ENCODE measurements around the gene GABRB2.
"Not testable (repeated sequence)": the region's sequence is repeated elsewhere in the genome, so short reads cannot be mapped to it uniquely, and the experiment has no call there.

Gene GABRB2

GRCh38 chr5:161507591-161507990 is 38.9 kb downstream of the GABRB2 start:
- TF ChIP-seq POU2F2 (IDR thresholded peaks at IDR 0.05; ENCODE audit: low read depth, low read length) = no peak; the same call in 1 of the 2 replicates
- TF ChIP-seq PAX5 (IDR thresholded peaks at IDR 0.05; ENCODE audit: insufficient read depth, low read length, severe bottlenecking) = no peak
- TF ChIP-seq SPI1 (IDR thresholded peaks at IDR 0.05; ENCODE audit: low read depth, low read length) = no peak
- TF ChIP-seq POLR2A (IDR thresholded peaks at IDR 0.05; ENCODE audit: low read depth, low read length) = no peak
- no peak for TF ChIP-seq POLR2AphosphoS5 (IDR thresholded peaks at IDR 0.05; ENCODE audit: low read depth, low read length)
- TF ChIP-seq TAF1 (IDR thresholded peaks at IDR 0.05; ENCODE audit: low read depth, low read length) = no peak
- FAIRE-seq = no peak
- no peak for DNase-seq (ENCODE audit: insufficient read length, low spot score)

- not testable (repeated sequence) for FAIRE-seq; DNase-seq (ENCODE audit: insufficient read length, low spot score)
Observed at GRCh38 chr5:161505160-161505559, 41.4 kb downstream of the GABRB2 start.

DNA sequence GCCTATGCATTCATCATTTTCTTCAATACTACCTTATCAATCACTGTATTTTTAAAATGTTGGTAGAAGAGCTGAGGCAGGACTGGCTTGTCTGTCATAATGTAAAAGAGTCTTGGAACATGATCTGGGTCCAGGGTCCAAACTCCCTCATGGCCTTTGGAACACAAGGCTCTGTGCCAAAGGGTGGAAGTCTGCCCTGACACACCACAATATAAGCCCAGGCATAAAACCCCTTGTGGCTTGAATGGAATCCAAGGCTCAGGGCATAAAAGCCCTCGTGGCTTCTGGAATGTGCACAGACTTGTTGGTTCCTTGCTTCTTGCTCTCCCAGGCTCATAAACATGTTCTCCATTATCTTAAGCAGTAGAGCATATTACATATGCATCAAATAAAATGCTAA is 48.0 kb downstream of the GABRB2 start:
- no peak for TF ChIP-seq SPI1 (IDR thresholded peaks at IDR 0.05; ENCODE audit: low read depth, low read length)
- TF ChIP-seq POLR2A (IDR thresholded peaks at IDR 0.05; ENCODE audit: low read depth, low read length) = no peak
- no peak for TF ChIP-seq PAX5 (IDR thresholded peaks at IDR 0.05; ENCODE audit: insufficient read depth, low read length, severe bottlenecking)
- TF ChIP-seq POLR2AphosphoS5 (IDR thresholded peaks at IDR 0.05; ENCODE audit: low read depth, low read length) = no peak
- TF ChIP-seq POU2F2 (IDR thresholded peaks at IDR 0.05; ENCODE audit: low read depth, low read length) = no peak
- TF ChIP-seq TAF1 (IDR thresholded peaks at IDR 0.05; ENCODE audit: low read depth, low read length) = no peak
- no peak for FAIRE-seq
- DNase-seq (ENCODE audit: insufficient read length, low spot score) = no peak

GRCh38 chr5:161483721-161484120 is 62.8 kb downstream of the GABRB2 start:
- DNase-seq (ENCODE audit: insufficient read length, low spot score) = no peak
- no peak for FAIRE-seq
- TF ChIP-seq POU2F2 (IDR thresholded peaks at IDR 0.05; ENCODE audit: low read depth, low read length) (no peak), POLR2A (IDR thresholded peaks at IDR 0.05; ENCODE audit: low read depth, low read length) (no peak), PAX5 (IDR thresholded peaks at IDR 0.05; ENCODE audit: insufficient read depth, low read length, severe bottlenecking) (no peak), SPI1 (IDR thresholded peaks at IDR 0.05; ENCODE audit: low read depth, low read length) (no peak), POLR2AphosphoS5 (IDR thresholded peaks at IDR 0.05; ENCODE audit: low read depth, low read length) (no peak), TAF1 (IDR thresholded peaks at IDR 0.05; ENCODE audit: low read depth, low read length) (no peak)

- TF ChIP-seq POLR2A (IDR thresholded peaks at IDR 0.05; ENCODE audit: low read depth, low read length) (no peak), PAX5 (IDR thresholded peaks at IDR 0.05; ENCODE audit: insufficient read depth, low read length, severe bottlenecking) (no peak)
- DNase-seq (ENCODE audit: insufficient read length, low spot score) (no peak), FAIRE-seq (no peak)
Observed at GRCh38 chr5:161481922-161482321, 64.6 kb downstream of the GABRB2 start.

DNA sequence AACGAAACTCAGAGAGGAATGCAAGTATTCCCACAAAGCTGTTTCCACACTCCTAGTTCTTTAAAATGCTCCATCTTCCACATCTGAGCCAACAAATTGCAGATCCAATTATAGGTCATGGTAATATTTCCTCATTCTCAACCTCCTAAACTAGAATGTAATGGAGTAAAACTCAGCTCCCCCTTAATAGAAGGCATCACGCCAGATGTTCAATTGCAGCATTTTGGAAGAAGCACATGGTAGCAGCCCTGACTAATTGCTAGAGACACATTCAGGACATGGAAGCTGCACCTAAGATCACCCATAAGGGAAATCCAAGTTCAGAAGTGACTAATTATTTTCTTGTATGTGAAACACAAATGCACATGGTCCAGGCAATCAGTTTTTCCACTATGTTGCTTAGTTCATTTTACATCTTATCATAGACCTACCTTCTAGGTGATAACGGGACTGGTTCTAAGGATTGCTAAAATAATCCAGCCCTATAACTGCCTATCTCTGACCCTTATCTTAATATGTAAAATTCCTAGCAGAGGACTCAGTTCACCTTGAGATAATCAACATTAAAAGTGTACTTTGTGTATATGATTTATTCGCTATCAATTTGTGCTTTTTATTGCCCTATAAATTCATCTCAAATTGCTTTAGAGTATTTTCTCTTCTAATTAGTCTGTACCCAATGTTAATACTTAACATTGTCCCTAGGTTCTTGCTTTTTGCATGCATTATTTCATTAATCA is 75.1 kb downstream of the GABRB2 start:
- DNase-seq (ENCODE audit: insufficient read length, low spot score) = no peak
- FAIRE-seq = no peak
- TF ChIP-seq POU2F2 (IDR thresholded peaks at IDR 0.05; ENCODE audit: low read depth, low read length) (no peak), TAF1 (IDR thresholded peaks at IDR 0.05; ENCODE audit: low read depth, low read length) (no peak), POLR2AphosphoS5 (IDR thresholded peaks at IDR 0.05; ENCODE audit: low read depth, low read length) (no peak), POLR2A (IDR thresholded peaks at IDR 0.05; ENCODE audit: low read depth, low read length) (no peak), PAX5 (IDR thresholded peaks at IDR 0.05; ENCODE audit: insufficient read depth, low read length, severe bottlenecking) (no peak), SPI1 (IDR thresholded peaks at IDR 0.05; ENCODE audit: low read depth, low read length) (no peak)

- DNase-seq (ENCODE audit: insufficient read length, low spot score) (no peak), FAIRE-seq (no peak)
- TF ChIP-seq POLR2A (IDR thresholded peaks at IDR 0.05; ENCODE audit: low read depth, low read length) (no peak), TAF1 (IDR thresholded peaks at IDR 0.05; ENCODE audit: low read depth, low read length) (no peak), POU2F2 (IDR thresholded peaks at IDR 0.05; ENCODE audit: low read depth, low read length) (no peak), SPI1 (IDR thresholded peaks at IDR 0.05; ENCODE audit: low read depth, low read length) (no peak), POLR2AphosphoS5 (IDR thresholded peaks at IDR 0.05; ENCODE audit: low read depth, low read length) (no peak), PAX5 (IDR thresholded peaks at IDR 0.05; ENCODE audit: insufficient read depth, low read length, severe bottlenecking) (no peak)
Observed at GRCh38 chr5:161467703-161468102, 78.8 kb downstream of the GABRB2 start.

GRCh38 chr5:161460741-161461140 is 85.8 kb downstream of the GABRB2 start:
- DNase-seq (ENCODE audit: insufficient read length, low spot score) = no peak
- FAIRE-seq = no peak
- TF ChIP-seq POLR2AphosphoS5 (IDR thresholded peaks at IDR 0.05; ENCODE audit: low read depth, low read length) (no peak), SPI1 (IDR thresholded peaks at IDR 0.05; ENCODE audit: low read depth, low read length) (no peak), PAX5 (IDR thresholded peaks at IDR 0.05; ENCODE audit: insufficient read depth, low read length, severe bottlenecking) (no peak), POLR2A (IDR thresholded peaks at IDR 0.05; ENCODE audit: low read depth, low read length) (no peak), TAF1 (IDR thresholded peaks at IDR 0.05; ENCODE audit: low read depth, low read length) (no peak), POU2F2 (IDR thresholded peaks at IDR 0.05; ENCODE audit: low read depth, low read length) (no peak)

DNA sequence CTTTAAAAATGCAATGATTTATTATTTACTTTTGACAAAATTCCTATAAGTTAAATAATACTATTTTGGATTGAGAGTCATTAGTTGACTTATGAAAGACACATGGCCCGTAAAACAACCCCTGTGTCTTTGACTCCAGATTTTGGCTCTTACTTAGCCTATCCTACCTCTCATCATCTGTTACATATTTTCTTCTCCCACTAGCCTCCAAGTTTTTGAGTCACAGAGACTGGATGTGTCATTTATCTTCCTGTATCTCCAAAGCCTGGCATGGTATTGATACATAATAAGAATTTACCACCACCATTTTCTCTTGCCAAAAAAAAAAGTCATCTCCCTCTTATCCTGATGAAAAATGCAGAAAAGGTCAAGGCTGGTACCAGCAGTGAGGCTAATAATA is 99.9 kb downstream of the GABRB2 start:
- DNase-seq (ENCODE audit: insufficient read length, low spot score) (no peak), FAIRE-seq (no peak)
- TF ChIP-seq TAF1 (IDR thresholded peaks at IDR 0.05; ENCODE audit: low read depth, low read length) (no peak), POU2F2 (IDR thresholded peaks at IDR 0.05; ENCODE audit: low read depth, low read length) (no peak), SPI1 (IDR thresholded peaks at IDR 0.05; ENCODE audit: low read depth, low read length) (no peak), POLR2A (IDR thresholded peaks at IDR 0.05; ENCODE audit: low read depth, low read length) (no peak), POLR2AphosphoS5 (IDR thresholded peaks at IDR 0.05; ENCODE audit: low read depth, low read length) (no peak), PAX5 (IDR thresholded peaks at IDR 0.05; ENCODE audit: insufficient read depth, low read length, severe bottlenecking) (no peak)

DNA sequence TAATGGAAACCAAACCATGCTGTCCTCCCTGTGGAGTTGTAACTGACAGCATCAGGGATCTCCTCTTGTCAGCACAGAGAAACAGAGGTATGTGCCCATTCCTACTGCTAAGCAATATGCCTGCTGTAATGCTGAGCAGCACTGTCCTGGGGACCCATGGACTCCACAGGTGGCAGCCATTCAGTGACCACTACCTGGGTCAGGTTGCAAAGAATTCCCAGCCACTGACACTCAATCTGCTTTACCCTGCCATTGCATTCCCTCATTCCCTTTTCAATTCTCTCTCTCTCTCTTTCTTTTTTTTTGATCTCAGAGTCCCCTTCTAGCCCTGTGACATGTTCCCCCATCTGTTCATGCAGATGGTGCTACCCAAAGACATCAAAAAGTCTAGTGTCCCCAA is 104.1 kb downstream of the GABRB2 start:
- FAIRE-seq (no peak), DNase-seq (ENCODE audit: insufficient read length, low spot score) (no peak)
- TF ChIP-seq SPI1 (IDR thresholded peaks at IDR 0.05; ENCODE audit: low read depth, low read length) (no peak), PAX5 (IDR thresholded peaks at IDR 0.05; ENCODE audit: insufficient read depth, low read length, severe bottlenecking) (no peak), POLR2A (IDR thresholded peaks at IDR 0.05; ENCODE audit: low read depth, low read length) (no peak), TAF1 (IDR thresholded peaks at IDR 0.05; ENCODE audit: low read depth, low read length) (no peak), POU2F2 (IDR thresholded peaks at IDR 0.05; ENCODE audit: low read depth, low read length) (no peak), POLR2AphosphoS5 (IDR thresholded peaks at IDR 0.05; ENCODE audit: low read depth, low read length) (no peak)
